GM12892 (cell line): ENCODE data around the gene NTMT1.

Experiments used
- POLR2A ChIP-seq: IDR thresholded peaks from 2 replicates; pipeline ENCODE4 v1.6.1; 2011; ENCODE audit warnings: low read depth, low read length, control low read depth
- POLR2AphosphoS5 ChIP-seq: IDR thresholded peaks from 2 replicates; pipeline ENCODE4 v1.6.1; 2011; ENCODE audit warnings: low read depth, low read length, control low read depth
- TAF1 ChIP-seq: IDR thresholded peaks from 2 replicates; pipeline ENCODE4 v1.6.1; 2011; ENCODE audit warnings: low read depth, mild to moderate bottlenecking, control low read depth, low read length, borderline replicate concordance

DNA sequence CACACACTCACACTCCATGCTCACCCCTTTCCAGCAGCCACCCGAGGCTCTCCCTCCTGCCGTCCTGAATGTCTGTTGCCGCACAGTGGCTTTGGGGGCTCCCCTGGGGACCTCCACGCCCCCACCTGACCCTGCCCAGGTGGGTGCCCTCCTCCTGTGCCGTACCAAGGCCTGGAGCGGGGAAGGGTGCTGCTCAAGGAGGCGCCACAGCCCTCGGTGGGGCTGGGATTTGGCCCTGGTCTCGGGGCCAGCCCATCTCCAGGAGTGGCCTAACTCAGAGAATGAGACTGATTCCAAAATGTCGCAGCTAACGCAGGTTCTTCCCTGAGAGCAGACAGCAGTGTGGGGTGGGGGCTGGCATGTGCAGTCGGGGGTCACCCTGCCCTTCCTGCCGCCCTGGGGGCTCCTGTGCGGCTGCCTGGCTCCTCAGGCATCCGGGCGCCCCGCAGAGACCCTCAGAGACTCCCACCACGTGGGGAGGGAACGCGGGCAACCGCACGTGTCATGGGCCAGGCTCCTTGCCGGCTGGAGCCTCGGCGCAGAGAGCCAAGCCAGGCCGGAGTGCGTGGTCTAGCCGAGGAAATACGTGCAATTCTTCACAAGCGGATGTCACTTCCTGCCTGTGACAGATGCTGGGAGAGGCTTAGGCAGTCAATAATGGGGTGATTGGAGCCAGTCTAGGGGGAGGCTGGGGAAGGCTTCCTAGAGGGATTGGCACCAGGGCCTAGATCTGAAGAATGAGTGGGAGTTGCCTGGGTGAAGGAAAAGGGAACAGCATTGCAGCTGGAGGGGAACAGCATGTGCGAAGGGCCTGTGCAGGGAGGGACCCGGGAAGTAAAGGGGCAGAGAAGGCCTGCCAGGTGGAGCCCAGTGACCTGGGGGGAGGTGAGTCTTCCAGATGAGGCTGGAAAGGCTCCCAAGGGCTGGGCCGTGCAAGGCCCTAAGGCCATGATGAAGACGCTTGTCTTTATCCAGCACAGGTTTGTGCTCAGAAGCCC lies 49.1 kb upstream of the NTMT1 start:
- no peak for TF ChIP-seq POLR2AphosphoS5
- TF ChIP-seq TAF1, result no peak
- no peak for TF ChIP-seq POLR2A
